Activated CD4-positive, CD25-positive, alpha-beta regulatory T cell treated with anti-CD3 and anti-CD28 coated beads, Interleukin-2, amount 50 U/mL, for 72 hours (primary cell): ENCODE data around the gene ADORA1.

Source experiments
- DNase-seq: peaks from one replicate; pipeline ENCODE4 v3.0.0; 2021

Gene ADORA1

DNA sequence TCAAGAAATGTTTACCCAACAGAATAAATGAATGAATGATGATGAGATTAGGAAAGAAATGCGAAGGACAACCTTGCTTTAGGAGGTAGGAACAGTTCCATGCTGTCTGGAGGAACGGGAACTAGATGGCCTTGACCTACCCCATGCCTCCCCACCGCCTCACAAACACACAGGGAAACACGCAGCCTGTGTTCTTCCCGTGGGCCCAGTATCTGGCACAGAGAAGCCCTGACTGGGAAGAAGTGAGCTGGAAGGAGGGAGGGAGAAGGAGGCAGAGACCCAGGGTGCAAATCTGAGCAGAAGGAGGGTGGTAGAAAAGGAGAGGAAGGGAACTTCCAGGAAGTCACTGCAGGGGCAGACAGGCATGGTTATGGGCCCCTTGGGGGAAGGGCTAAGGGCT, 3.5 kb upstream of the ADORA1 start:
- no peak for DNase-seq

DNA sequence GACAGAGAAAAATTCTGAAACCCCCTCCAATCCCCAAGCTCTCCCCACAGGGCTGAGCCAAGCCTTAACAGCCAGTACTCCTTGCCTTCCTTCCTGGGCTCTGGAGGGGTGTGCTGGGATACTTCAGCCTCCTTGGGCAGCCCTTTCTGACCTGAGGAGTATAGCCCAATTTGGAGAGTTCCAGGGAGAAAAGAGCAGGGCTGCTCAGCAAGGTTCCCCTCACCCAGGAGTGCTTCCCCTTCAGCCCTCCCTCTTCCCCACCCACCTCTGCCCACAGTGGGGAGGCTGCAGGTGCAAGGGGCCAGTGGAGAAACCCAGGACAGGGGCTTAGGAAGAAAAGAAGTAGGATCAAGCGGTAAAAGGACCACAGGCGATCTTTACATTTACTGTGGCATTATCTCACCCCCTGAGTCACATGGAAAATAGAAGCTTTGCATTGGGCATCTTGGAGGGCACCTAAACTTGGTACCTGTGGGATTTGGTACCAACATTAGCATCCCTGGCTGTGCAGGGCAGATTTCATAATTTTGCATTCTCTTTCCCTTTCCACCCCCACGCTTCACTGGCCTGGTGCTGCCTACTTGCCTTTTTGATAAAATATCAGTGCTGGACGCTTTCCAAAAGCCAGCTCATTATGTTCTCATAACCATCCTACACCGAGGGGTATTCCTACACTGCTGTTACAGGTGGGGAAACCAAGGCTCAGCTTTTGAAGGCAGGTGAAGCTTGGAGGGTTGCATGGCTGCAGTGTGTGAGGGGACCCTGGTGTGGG, 2.8 kb upstream of the ADORA1 start:
- no peak for DNase-seq

- DNase-seq = no peak
These were observed 1.2 kb upstream of the ADORA1 start for GRCh38 chr1:203126151-203126865.

- DNase-seq = no peak
These were observed 460 bp upstream of the ADORA1 start for GRCh38 chr1:203126866-203127665.

- no peak for DNase-seq
These were observed 847 bp downstream of the ADORA1 start for GRCh38 chr1:203128431-203128715.

GRCh38 chr1:203128716-203129500, 1.4 kb downstream of the ADORA1 start:
- no peak for DNase-seq

GRCh38 chr1:203129501-203130231, 2.1 kb downstream of the ADORA1 start:
- no peak for DNase-seq

- no peak for DNase-seq
These were observed 2.9 kb downstream of the ADORA1 start for GRCh38 chr1:203130358-203130985.

GRCh38 chr1:203131548-203132200, 4.1 kb downstream of the ADORA1 start:
- DNase-seq = no peak

- no peak for DNase-seq
These were observed 6.6 kb downstream of the ADORA1 start for GRCh38 chr1:203133970-203134725.

DNA sequence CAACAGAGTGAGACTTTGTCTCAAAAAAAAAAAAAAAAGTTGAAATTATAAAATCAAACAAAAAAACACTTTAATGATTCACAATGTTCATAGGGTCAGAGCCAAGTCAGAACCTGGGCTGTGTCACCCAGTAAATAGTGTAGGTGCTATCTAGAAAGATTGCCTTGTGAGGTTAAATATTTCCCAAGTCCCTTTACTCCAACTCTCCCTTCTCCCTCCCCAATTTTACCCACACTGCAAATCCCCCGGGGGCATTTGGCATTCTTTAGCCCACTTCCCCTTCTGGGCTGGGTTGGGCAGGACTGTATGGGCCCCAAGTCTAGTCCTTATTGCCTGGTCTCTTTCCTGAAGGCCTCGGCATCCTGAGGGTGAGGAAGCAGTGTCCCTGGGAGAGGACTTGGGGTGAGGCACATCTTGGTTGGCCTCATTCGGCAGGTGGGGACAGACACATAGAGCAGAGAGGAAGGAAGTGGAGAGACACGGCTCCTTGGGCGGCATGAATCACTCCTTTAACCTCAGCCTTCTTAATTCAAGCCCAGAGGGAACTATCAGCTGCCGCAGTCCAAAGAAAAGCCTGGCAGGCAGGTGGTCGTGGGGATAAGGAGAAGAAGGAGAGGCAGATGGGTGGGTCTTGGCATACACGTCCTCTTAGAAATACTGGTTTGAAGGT, 8.2 kb downstream of the ADORA1 start:
- DNase-seq = no peak

DNA sequence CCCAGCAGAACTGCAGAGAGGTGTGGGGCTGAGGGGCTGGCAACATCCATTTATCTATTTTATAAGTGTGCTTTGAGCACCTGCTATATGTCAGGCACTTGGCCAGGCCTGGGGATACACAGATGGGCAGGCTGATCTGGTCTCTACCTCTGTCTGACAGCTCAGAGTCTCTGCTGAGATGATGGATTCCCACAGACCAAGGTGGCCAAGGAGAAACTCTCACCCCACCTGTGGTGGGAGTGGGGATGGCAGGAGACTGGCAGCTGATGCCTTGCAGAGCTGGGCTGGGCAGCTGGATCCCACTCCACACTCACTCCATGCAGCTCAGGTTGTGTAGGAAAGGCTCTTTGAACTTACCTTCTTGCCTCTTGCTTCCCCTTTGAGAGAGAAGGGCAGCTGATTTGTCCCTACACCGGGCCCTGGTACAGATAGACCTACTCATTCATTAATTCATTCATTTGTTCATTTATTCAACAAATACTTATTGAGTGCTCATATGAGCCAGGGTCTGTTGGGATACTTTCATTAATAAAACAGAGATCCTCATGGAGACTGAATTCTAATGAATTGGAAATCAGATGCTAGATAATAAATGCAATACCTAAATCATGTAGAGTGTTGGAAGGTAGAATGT, 9.0 kb downstream of the ADORA1 start:
- DNase-seq = no peak

GRCh38 chr1:203137324-203137723, 9.8 kb downstream of the ADORA1 start:
- DNase-seq = no peak

DNA sequence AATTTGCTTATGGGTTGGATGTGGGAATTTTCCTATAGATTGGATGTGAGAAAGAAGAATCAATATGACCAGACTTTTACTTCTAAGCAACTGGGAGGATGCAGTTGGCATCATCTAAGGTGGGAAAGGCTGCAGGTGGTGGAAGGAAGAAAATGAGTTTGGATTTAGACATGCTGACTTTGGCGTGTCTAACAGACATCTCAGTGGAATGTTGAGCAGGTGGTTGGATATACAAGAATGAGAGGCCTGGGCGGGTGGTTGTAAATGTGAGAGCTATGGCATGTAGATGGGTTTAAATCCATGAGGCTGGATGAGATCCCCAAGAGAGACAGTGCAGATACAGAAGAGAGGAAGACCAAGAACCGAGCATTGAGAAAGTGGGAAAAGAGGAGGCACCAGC, 10.5 kb downstream of the ADORA1 start:
- no peak for DNase-seq

- DNase-seq = no peak
These were observed 12.5 kb downstream of the ADORA1 start for GRCh38 chr1:203139976-203140475.

GRCh38 chr1:203140743-203141520, 13.4 kb downstream of the ADORA1 start:
- DNase-seq = no peak

GRCh38 chr1:203142124-203142523, 14.6 kb downstream of the ADORA1 start:
- DNase-seq = no peak

GRCh38 chr1:203142684-203143408, 15.3 kb downstream of the ADORA1 start:
- DNase-seq = no peak
